ENCODE measurements around the gene HTRA2.
A peak's percentile ranks its signal among the peaks of the same experiment; 100 is the strongest.

Gene HTRA2

GRCh38 chr2:74516650-74517049 lies 13.1 kb upstream of the HTRA2 start:
- DNase-seq = no peak

GRCh38 chr2:74522516-74522915 lies 7.2 kb upstream of the HTRA2 start:
- DNase-seq = no peak

- DNase-seq = no peak
Observed at GRCh38 chr2:74524005-74524404, 5.7 kb upstream of the HTRA2 start.

GRCh38 chr2:74524955-74525716 lies 4.6 kb upstream of the HTRA2 start:
- DNase-seq = no peak

- DNase-seq = peak; percentile 75
Observed at GRCh38 chr2:74525717-74526648, 3.8 kb upstream of the HTRA2 start, which contains the start of gene DQX1. Gene DQX1 (minus strand): TSS chr2:74526231. CDS start chr2:74525729, 502 bp downstream.

- DNase-seq = no peak
Observed at GRCh38 chr2:74526649-74527230, 3.0 kb upstream of the HTRA2 start.

GRCh38 chr2:74527741-74528140 lies 2.0 kb upstream of the HTRA2 start:
- DNase-seq = no peak

GRCh38 chr2:74528600-74529356 lies 955 bp upstream of the HTRA2 start:
- no peak for DNase-seq

GRCh38 chr2:74530239-74531187 lies 780 bp downstream of the HTRA2 start:
- peak; percentile 68 for DNase-seq

GRCh38 chr2:74531666-74532065 lies 1.9 kb downstream of the HTRA2 start:
- DNase-seq = no peak

GRCh38 chr2:74532222-74532621 lies 2.5 kb downstream of the HTRA2 start:
- DNase-seq = peak; percentile 65

- no peak for DNase-seq
Observed at GRCh38 chr2:74533464-74533863, 3.7 kb downstream of the HTRA2 start.

- no peak for DNase-seq
Observed at GRCh38 chr2:74534411-74534810, 4.7 kb downstream of the HTRA2 start.

- DNase-seq = no peak
Observed at GRCh38 chr2:74535440-74535965, 5.8 kb downstream of the HTRA2 start.

GRCh38 chr2:74536166-74536950 lies 6.6 kb downstream of the HTRA2 start:
- no peak for DNase-seq

GRCh38 chr2:74537140-74537539 lies 7.4 kb downstream of the HTRA2 start:
- DNase-seq = no peak

GRCh38 chr2:74538881-74539339 lies 9.2 kb downstream of the HTRA2 start:
- no peak for DNase-seq

- no peak for DNase-seq
Observed at GRCh38 chr2:74540291-74540690, 10.6 kb downstream of the HTRA2 start.

GRCh38 chr2:74542978-74543377 lies 13.2 kb downstream of the HTRA2 start:
- no peak for DNase-seq

- peak; percentile 19 for DNase-seq
Observed at GRCh38 chr2:74544634-74545033, 14.9 kb downstream of the HTRA2 start.
